Iris pigment epithelial cell (primary cell): ENCODE measurements around the gene PRR36.
"Not testable (repeated sequence)": the region's sequence is repeated elsewhere in the genome, so short reads cannot be mapped to it uniquely, and the experiment has no call there.

Source experiments
- DNase-seq: peaks from one replicate; pipeline ENCODE4 v3.0.0-alpha.2; 2011; ENCODE audit warnings: low read depth

PRR36 gene

DNA sequence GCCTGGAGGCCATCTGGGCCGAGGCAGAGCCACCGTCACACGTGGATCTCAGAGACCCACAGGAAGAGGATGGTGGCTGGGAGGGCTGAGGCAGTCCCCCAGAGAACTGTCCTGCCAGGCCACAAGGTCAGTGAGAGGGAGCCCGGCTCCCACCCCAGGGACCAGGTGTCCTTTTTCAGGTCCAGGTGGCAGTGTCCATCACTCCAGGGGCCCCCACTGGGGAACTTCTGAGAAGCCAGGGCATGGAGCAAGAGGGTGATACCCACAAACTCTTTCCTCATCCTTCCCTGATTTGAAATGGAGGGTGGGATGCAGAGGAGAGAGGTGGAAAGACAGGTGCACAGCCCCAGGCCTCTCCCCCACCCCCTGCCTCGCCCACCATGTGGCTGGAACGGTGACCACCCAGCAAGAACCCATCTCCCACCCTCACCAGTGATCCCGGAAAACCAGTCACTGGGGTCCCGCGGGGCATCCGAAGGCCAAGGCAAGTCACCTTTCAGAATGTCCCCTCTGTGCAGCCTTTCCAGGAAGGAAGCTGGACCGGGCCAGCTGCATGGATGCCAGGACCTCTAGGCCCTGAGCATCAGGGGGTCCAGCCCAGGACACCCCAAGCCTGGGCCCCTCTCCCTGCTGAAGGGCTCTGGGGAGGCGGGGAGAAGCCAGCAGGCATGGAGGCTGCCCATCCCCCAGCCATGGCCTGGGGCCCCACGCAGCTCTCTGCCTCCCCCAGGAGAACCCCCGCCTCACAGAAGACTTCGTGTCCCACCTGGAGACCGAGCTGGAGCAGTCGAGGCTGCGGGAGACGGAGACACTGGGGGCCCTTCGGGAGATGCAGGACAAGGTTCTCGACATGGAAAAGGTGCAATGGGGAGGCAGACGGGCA is 14.1 kb downstream of the PRR36 start:
- no peak for DNase-seq

DNA sequence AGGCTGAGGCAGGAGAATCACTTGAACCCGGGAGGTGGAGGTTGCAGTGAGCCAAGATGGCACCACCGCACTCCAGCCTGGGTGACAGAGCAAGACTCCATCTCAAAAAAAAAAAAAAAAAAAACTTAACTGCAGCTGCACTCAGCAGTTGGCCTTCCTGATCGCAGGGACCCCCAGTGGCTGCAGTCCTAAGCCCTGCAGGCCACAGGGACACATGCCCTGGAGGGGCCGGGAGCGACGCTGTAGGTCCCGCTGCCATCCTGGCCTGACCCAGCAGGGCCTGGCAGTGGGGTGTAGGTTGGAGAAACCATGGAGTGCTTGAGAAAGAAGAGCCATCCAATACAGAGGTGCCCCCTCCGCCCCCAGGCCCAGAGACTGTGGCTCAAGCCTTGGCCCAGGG is 15.1 kb downstream of the PRR36 start:
- not testable (repeated sequence) for DNase-seq

DNA sequence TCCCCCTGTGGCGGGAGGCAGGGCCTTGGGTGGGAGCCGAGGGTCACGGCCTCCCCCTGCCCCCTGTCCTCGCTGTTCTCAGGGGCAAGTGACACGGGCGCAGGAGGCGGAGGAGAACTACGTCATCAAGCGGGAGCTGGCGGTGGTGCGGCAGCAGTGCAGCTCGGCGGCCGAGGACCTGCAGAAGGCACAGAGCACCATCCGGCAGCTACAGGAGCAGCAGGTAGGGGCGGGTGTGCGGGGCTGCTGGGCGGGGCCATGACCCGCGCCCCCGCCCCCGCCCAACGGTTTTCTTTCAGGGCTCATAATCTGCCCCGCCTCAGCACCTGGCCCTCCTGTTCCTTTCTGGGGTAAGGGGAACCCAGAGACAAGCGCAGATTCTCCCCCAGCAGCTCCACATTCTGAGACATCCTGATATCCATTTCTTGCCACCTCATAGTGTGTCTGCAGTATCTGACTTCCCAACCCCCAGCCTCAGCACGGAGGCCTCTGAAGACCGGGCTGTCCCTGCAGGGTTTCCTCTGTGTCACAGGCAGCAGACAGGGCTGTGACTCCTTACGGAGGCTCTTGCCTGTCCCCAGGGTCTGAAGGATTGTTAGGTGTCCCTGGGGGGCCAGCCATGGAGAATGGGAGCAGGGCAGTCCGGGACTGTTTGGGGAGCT is 15.9 kb downstream of the PRR36 start:
- no peak for DNase-seq

DNA sequence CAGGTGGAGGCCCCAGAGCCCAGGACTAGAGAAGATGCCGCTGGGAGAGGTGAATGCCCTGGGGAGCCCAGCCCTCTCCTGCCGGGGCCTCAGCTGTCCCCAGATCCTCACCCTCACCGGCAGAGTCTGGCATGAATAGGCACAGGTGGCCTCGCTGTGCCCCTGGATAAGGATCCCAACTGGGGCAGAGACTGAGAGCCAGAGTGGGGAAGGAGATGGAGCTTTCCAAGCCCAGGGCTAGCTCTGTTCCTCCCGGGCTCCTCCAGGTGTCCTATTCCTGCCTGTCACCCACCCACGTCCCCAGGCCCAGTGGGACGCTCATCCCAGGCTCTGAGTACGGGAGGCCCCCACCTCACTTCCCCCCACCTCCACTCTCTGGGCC is 16.5 kb downstream of the PRR36 start:
- no peak for DNase-seq

DNA sequence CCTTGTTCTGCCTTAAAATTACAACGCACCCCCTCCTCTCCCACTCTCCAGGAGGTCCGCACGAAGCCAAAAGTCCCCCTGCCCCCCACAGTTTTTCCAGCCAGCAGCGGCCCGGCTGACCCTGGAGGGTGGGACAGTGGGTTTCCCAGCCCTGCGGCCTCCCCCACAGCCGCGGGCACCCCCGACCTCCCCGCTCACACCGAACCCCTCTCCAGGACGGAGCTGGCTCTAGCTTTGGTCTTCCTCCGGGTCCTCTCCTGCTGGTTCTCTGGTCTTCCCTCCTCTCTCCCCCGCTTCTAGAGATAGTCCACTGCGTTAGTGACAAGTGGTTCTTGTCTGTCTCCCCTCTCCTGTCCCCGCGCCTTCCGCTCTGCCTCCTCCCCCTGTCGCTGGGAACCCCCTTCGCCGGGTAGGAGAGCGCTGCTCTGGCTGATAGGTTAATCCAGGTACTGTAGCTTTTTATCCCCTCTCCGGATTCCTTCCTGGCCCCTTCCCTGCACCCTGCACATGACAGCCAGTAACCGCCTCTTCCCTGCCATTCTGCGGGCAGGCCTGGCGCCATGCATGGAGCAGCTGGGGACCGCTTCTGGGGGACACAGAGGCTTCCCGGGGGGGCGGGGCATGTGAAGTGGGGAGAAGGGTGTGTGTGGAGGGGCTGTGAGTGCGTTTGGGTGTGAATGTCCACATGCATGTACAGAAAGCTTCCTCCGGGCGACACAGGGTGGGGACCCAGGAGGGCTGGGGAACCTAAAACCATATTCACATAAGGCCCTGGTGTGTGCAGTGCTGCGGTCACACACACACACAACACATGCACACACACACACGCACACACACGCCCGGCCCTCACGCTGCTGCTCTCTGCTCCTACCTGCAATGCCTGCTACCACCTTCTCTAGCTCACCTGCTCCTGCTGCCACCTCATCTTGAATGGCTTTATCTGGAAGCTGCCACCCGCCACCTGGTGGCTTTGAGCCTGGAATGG is 17.2 kb downstream of the PRR36 start:
- DNase-seq, result no peak

DNA sequence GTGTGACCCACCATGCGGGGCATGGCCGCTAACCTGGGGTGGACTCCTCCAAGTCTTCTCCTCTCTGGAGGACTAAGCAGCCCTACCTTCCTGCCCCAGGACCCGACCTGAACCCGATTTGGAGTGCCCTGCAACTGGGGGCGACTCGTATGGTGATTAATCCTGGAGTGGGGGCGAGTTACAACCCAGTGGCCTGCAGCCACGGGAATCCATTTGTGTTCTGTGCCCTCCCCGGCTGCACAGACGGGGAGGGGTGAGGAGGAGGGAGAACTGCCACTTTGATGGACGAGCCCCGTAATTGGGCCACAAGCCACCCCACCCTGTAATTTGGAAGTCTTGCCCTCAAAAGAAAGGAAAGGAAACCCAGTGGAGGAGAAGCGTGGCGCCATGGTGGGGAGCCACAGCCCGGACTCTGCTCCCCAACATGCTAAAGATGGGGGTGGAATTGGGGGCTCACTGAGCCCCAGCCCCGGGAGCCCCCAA is 18.0 kb downstream of the PRR36 start:
- no peak for DNase-seq

DNA sequence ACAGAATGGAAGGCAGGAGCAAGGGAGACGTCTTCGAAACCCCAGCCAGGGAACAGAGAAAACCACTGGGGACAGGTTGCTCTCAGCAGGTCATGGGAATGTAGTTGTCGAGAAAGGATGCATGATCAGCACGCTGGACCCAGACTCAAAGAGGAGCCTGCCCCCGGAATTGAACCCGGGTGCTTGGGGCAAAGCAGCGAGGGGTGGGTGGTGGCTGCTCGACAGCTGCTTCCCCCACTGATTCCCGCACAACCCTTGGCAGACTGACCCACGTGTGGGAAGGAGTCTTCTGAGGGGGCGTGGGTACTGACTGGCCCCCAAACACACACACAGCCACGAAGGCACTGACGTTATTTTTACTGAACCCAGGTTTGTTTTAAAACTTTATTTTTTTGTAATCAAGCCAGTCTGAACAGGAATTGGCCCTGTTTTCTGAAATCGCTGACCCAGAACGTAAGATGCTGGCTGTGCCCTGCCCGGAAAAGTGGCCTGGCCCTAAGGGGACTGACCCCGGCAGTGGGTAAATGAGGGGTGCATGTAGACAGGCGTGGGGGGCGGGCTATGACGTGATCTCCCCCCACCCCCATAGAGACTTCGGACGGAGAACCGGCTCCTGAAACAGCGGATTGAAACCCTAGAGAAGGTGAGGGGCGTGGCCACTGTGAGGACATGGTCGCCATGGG is 18.6 kb downstream of the PRR36 start:
- DNase-seq, result no peak

DNA sequence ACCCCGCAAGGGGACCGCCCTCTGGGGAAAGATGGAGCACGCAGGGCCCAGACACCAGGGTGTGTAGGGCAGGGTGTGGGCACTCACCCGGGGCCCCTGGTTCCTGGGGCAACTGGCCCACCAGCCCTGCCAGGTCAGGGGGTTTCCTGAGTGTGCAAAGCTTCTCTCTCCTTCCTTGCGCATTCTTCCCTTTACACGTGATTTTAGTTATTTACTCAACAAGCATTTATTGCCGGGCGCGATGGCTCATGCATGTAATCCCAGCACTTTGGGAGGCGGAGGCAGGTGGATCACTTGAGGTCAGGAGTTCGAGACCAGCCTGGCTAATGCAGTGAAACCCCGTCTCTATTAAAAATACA is 20.4 kb downstream of the PRR36 start:
- no peak for DNase-seq

DNA sequence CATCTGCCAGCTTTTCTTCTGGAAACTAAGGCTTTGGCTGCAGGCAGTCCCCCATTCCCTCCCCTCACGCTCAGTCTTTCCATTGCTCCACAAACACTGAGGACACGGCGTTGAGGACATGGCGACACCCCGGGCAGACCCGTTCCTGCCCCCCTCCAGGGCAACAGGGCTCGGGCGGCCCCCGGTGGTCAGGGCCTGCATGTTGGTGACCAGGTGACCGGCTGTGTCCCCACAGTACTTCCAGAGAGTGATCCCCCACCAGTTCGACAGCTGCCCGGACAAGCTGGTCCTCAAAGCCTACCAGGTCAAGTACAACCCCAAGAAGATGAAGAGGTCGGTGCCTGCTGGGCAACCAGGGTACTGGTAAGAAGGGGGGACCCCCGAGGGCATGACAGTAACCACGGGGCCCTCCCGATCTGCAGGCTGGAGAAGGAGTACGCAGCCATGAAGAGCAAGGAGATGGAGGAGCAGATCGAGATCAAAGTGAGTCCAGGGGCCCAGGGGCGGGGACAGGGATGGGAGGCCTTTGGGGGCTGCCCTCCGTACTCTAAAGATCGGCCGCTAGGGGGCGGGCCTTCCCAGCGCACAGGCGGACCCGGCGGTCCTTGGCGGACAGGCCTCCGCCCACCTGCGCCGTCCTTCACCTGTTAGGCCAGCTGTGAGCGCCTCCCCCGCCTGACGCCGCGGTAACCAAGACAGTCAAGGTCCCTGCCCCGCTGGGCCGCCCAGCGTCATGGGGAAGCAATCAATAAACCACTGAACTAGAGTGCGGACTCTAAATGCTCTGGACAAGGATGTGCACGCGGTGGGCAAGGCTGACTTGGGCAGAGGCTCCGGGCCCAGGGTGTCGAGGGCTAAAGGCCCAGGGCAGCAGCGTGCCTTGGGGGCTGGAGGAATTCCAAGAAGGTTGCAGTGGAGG is 21.1 kb downstream of the PRR36 start:
- peak; percentile 48 for DNase-seq

DNA sequence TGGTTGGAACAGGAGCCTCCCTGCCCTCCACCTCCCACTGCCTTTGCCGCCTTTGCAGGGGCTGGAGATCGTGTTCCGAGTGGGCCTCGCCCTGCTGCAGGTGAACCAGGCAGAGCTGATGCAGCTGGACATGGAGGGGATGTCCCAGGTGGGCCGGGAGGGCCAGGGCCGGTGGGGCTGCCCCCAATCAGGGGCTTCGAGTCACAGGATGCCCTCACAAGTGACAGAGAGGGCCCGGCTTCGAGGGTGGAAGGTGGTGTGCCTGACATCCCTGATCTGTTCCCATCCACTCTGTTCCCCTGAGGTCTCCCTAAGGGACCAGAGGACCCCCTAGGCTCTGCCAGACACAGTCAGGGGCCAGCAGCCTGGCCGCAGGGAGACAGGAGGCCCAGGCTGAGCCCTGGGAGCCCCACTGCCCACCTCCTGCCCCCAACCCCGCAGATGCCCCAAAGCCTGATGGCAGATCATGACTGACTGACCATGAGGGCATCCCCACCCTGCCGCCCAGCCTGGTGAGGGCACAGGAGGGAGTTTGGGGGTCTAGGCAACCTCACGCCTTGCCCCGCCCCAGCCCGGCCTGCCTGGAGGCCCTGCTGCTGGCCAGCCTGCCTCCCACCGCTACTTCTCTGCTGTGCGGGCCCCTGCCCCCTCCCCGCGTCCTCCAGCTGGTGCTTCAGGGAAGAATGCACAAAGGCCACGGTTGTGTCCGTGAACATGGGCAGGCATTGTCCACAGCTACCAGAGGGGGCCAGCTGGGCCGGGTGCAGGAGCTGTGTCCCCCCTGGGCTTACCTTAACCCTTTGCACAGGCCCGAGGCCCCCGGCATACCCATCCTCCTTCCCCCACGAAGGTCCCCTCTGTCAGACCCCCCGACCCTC is 22.3 kb downstream of the PRR36 start:
- no peak for DNase-seq

DNA sequence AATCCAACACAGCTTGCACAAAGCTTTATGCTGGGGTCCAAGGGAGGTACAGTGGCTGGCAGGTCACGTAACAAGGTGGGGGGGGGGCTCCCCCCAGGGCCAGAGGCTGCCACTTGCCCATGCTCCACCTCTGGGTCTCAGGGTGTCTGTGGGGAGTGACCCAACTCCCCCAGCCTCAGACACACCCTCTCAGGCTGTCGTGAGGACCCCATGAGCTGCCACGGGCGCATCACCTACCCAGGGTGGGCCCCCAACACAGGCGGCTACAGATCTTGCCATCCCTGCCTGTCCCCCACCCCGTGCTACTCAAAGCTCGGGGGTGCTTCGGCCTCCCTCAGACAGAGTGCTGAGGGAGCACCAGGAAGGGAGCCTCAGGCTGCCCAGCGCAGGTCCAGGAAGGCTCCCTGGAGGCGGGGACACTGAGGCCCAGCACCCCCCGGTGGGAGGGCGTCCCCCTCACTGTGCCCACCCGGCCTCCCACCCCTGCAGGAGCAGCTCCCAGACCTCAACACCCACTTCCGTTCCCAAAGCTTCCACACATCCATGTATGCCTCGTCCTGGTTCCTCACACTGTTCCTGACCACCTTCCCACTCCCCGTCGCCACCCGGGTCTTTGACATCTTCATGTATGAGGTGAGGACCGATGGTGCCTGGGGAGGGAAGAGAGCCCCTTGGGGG is 23.1 kb downstream of the PRR36 start:
- DNase-seq, result no peak

DNA sequence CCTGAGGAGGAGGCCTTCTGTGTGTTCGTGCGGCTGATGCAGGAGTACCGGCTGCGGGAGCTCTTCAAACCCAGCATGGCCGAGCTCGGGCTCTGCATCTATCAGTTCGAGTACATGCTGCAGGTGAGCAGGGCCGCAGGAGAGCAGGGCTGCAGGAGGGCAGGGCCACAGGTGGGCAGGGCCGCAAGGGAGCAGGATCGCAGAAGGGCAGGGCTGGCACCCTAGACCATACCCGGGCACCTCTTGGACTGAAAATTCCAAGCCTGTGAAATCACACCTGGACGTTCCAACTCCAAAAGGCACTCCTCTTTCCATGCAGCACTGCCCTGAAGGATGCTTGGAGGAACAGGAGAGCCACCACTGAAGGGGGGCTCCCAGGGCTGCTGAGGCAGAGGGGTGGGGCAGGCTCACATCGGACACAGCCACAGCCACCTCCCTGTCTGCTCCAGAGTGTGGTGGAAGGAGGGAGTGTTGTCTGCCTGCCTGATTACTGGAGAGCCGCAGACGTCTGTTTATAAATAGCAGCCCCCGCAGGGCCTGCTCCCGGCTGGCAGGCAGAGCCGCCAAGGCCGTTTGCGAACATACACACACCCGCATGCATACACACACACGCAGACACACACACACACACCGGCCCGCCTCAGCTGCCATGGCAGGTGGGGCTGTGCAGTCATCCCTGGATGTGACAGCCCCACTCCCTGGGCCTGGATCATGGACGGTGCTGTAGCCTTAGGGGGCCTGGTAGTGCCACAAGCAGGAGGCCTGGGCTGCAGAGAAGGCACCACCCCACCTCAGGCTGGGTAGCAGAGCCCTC is 24.0 kb downstream of the PRR36 start:
- peak; percentile 44 for DNase-seq

DNA sequence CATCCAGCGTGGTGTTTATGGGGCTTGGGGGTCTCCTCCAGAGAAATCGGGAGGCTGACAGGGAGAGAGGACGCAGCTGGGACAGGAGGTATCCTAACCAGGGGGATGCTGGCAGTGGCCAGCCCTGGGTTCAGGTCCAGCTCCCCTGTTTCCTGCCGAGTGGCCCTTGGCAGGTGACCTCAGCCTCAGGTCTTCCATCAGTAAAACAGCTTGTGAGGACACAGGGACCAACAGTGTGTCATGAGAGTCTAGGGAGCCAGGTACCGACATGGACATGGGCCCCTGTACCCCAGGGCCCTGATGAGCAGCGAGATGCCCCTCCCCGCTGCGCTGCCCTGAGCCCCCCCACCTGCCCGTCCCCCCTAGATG is 24.6 kb downstream of the PRR36 start:
- no peak for DNase-seq

DNA sequence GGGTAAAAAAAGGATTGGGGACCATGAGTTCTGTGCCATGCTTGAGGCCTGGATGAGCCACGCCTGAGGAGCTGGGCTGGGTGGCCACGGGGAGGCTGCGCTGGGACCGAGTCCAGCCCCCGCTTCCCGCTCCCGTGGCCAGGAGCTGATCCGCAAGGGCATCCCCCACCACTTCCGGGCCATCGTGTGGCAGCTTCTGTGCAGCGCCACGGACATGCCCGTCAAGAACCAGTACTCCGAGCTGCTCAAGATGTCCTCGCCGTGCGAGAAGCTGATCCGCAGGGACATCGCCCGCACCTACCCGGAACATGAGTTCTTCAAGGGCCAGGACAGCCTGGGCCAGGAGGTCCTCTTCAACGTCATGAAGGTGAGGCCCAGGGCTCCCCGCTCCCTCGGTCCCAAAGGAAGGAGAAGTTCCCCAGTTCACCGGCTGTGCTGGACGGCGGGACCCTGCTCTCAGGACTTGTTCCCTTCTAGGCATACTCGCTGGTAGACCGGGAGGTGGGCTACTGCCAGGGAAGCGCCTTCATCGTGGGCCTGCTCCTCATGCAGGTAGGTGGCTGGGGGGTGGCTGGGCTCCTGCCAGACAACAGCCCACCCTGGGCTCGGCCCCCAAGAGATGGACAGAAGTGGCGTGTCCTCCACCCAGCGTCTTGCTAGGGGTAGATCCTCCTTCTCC is 25.3 kb downstream of the PRR36 start:
- DNase-seq, result no peak

DNA sequence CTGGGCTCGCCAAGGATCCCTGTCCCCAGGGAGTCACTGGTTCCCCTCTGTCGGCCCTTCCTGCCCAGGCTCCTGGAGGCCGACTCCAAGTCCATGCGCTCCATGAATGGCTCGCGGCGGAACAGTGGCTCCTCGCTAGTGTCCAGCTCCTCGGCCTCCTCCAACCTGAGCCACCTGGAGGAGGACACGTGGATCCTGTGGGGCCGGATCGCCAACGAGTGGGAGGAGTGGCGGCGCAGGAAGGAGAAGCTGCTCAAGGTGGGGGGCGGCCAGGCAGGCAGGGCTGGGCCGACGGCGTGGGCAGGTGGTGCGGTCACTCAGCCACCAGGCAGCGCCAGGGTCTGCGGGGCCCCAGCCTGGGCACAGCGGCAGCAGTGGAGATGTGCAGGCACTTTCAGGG is 26.5 kb downstream of the PRR36 start:
- DNase-seq, result no peak

DNA sequence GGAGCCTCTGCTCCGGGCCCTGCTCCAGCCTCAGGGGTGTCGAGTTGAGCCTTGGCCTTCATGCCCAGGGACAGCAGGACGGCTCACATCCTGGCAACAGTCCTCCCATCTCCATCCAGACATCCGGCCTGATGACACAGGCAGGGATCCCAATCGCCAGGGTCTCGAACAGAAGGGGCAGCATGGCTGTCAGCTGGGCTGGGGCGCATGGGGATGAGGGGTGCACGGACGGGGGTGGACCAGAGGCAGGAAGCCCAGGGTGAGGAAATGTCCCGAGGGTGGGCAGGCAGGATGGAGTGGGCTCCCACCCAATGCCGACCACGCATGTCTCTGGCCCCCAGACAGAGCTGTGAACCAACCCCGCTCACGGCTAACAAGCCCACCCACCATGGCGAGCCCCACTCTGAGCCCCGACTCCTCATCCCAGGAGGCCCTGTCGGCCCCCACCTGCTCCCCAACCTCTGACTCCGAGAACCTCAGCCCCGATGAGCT is 28.0 kb downstream of the PRR36 start:
- no peak for DNase-seq

DNA sequence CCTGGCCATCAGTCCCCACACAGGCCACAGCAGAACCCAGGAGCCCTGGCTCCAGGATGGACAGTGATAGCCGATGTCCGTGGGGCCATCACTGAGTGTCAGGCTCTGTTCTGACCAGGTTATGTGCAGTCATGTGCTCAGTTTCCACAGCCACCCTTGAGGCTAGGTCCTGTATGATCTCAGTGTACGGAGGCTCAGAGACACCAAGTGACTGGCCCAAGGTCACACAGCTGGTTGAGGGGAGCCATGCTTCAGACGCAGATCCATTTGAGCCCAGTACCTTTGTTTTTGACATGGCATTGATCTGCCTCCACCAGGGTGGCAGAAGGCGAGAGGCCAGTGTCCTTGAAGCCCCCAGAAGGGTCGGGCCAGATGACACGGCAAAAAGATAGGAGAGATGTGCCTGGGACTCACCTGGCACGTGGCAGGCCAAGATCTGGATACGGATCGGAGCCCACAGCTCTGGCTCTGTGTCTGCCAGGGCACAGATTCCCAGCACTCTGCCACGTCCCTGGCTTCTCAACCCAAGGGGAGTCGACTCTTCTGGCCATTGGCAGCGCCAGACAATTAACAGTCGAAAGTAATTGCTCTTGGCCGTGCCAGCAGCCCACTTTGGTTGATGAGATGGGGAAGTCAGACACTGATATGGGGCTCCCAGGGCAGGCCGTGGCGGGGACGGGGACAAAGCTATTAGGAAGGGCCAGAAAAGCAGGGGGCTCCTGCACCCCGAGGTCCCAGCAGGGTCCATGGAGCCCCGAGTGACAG is 28.6 kb downstream of the PRR36 start:
- no peak for DNase-seq
